Sigmoid colon (tissue), 7 donors: ENCODE results near the gene ZRANB3. TPM values are rescaled to one million over a fixed set of nuclear protein-coding genes. Genes with fewer than 3 reads are reported as not detected.
"Not testable (repeated sequence)": the region's sequence is repeated elsewhere in the genome, so short reads cannot be mapped to it uniquely, and the experiment has no call there.

Experiments
- DNase-seq: peaks from one replicate; pipeline ENCODE4 v3.0.0-alpha.2; 2019
- H3K27ac ChIP-seq, 4 donors: fragments of 200-600 bp; sonication (generic); one replicate each; pipeline ENCODE4 v1.5.1; 2016 to 2019; ENCODE audit warnings: mild to moderate bottlenecking in 1 of 4
- H3K27me3 ChIP-seq, 3 donors: fragments of 200-600 bp; sonication (generic); one replicate each; pipeline ENCODE4 v1.5.1; 2019; ENCODE audit warnings: mild to moderate bottlenecking in 1 of 3
- H3K36me3 ChIP-seq, 4 donors: fragments of 200-600 bp; sonication (generic); one replicate each; pipeline ENCODE4 v1.5.1; 2016 to 2019
- H3K4me1 ChIP-seq, 4 donors: fragments of 200-600 bp; sonication (generic); one replicate each; pipeline ENCODE4 v1.5.1; 2017 to 2019
- H3K4me3 ChIP-seq, 4 donors: fragments of 200-600 bp; sonication (generic); one replicate each; pipeline ENCODE4 v1.5.1; 2017 to 2019; ENCODE audit warnings: mild to moderate bottlenecking in 2 of 4, moderate library complexity in 1 of 4
- H3K9me3 ChIP-seq, 4 donors: fragments of 200-600 bp in 3 of 4; sonication (generic) in 3 of 4; one replicate each; pipeline versions ENCODE4 v1.5.1 to v1.6.1; 2013 to 2019
- CTCF ChIP-seq, 4 experiments: fragments of 450-650 bp in 3 of 4; fragments of 200-600 bp in 1 of 4; IDR thresholded peaks; one replicate each; pipeline ENCODE4 v1.5.1; 2016 to 2019; ENCODE audit warnings: antibody characterized with exemption in 4 of 4, mild to moderate bottlenecking in 3 of 4, moderate library complexity in 2 of 4
- EP300 ChIP-seq, 4 donors: sonication (generic); formaldehyde crosslinking; IDR thresholded peaks; one replicate each; pipeline ENCODE4 v1.6.1; 2017; ENCODE audit warnings: antibody characterized with exemption in 4 of 4
- POLR2A ChIP-seq, 2 donors: fragments of 450-650 bp; IDR thresholded peaks; one replicate each; pipeline ENCODE4 v1.6.1; 2016; ENCODE audit warnings: antibody characterized with exemption in 2 of 2, mild to moderate bottlenecking in 2 of 2, moderate library complexity in 2 of 2
- POLR2AphosphoS5 ChIP-seq, 4 donors: sonication (generic); formaldehyde crosslinking; IDR thresholded peaks; one replicate each; pipeline ENCODE4 v1.6.1; 2017; ENCODE audit warnings: antibody characterized with exemption in 4 of 4
- WGBS, 2 donors: extraction: QIAGEN DNeasy Blood & Tissue Kit; methylation state at CpG; one replicate each; pipeline ENCODE4 v1.1.7; 2013; 5-methylcytosine and 5-hydroxymethylcytosine counted together
- intact Hi-C: fragments of 100-400 bp; cut with DNase I; formaldehyde crosslinking; loops from one replicate; pipeline ENCODE4 v1.15.1; 2023
- polyA plus RNA-seq, 3 donors: library from polyadenylated mRNA; stranded (reverse); fragments of 200-250 nt; gene quantifications; one replicate each; pipeline ENCODE4 v1.2.3, GENCODE V29; 2013
- total RNA-seq, 4 donors: library from RNA; depleted of rRNA; stranded (reverse); fragments of >200 nt; gene quantifications; one replicate each; pipeline ENCODE4 v1.1.0, GENCODE V29; 2016
- donor health status: healthy with polysubstance abuse.
- donor health status: Bipolar disorder and iron deficiency.
- donor health status: healthy.

The ZRANB3 gene
- total and polyA plus RNA-seq, 7 donors: 1.2 to 7.2 (median 3.1) TPM

GRCh38 chr2:135299165-135299564, 231.9 kb downstream of the ZRANB3 start:
- 96 to 97% methylated on average over 2 of the region's 2 CpGs for WGBS, 2 donors
- peaks cover 0 to 7% (median 3%) of the 10 kb centered on the region in 4 donors for H3K9me3 ChIP-seq

GRCh38 chr2:135287121-135287520, 243.9 kb downstream of the ZRANB3 start:
- H3K27me3 ChIP-seq, H3K36me3 ChIP-seq, H3K4me1 ChIP-seq, H3K4me3 ChIP-seq, H3K27ac ChIP-seq, DNase-seq, intact Hi-C loops: not testable (repeated sequence)
- H3K9me3 ChIP-seq: peaks cover 0 to 13% (median 2%) of the 10 kb centered on the region in 4 donors

More at GRCh38 chr2:135299165-135299564, 231.9 kb downstream of the ZRANB3 start:
- Histone ChIP-seq H3K4me3 (no peak overlapping the region), H3K27me3 (no peaks in the 10 kb centered on the region), H3K36me3 (no peaks in the 10 kb centered on the region), H3K4me1 (no peaks in the 10 kb centered on the region), H3K27ac (no peak overlapping the region)
- no peak for TF ChIP-seq POLR2A (IDR thresholded peaks at IDR 0.05)
- TF ChIP-seq POLR2AphosphoS5 (IDR thresholded peaks at IDR 0.05): no peak
- no peak for TF ChIP-seq EP300 (IDR thresholded peaks at IDR 0.05)
- no peak for TF ChIP-seq CTCF (IDR thresholded peaks at IDR 0.05)
- intact Hi-C loops: no loop called here
- no peak for DNase-seq

- Histone ChIP-seq H3K27me3 (no peaks in the 10 kb centered on the region), H3K36me3 (no peaks in the 10 kb centered on the region), H3K9me3 (peaks cover 0 to 6% (median 2%) of the 10 kb centered on the region in 4 donors), H3K4me1 (no peaks in the 10 kb centered on the region), H3K27ac (no peak overlapping the region), H3K4me3 (no peak overlapping the region)
- intact Hi-C loops: no loop called here
- WGBS, 2 donors: 87 to 90% methylated on average over 3 of the region's 3 CpGs
- TF ChIP-seq POLR2AphosphoS5 (IDR thresholded peaks at IDR 0.05): no peak
- no peak for TF ChIP-seq CTCF (IDR thresholded peaks at IDR 0.05)
- TF ChIP-seq POLR2A (IDR thresholded peaks at IDR 0.05): no peak
- no peak for TF ChIP-seq EP300 (IDR thresholded peaks at IDR 0.05)
- DNase-seq: no peak
Measured at GRCh38 chr2:135285391-135285790, 245.6 kb downstream of the ZRANB3 start.

DNA sequence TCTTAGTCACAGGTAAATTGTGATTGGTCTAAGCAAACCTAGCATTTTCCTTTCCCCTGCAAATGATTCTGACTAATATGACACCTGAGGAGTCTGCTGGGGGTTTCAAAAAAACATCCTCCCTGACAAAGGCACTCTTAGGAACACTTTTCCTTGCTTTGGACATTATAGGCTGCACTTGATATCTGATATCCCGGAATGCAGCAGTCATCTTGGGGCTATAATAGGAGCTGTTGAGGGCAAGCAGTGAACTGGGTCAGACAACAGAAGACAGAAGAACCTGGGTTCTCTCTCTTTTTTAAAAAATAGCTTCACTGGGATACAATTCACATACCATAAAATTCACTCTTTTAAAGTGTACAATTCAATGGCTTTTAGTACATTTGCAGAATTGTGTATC, 249.6 kb downstream of the ZRANB3 start:
- no peaks in the 10 kb centered on the region for H3K27me3 ChIP-seq
- WGBS, 2 donors: 96 to 97% methylated on average over 1 of the region's 1 CpG
- no peak for TF ChIP-seq POLR2A (IDR thresholded peaks at IDR 0.05)
- TF ChIP-seq EP300 (IDR thresholded peaks at IDR 0.05): no peak
- TF ChIP-seq CTCF (IDR thresholded peaks at IDR 0.05): no peak
- TF ChIP-seq POLR2AphosphoS5 (IDR thresholded peaks at IDR 0.05): no peak

DNA sequence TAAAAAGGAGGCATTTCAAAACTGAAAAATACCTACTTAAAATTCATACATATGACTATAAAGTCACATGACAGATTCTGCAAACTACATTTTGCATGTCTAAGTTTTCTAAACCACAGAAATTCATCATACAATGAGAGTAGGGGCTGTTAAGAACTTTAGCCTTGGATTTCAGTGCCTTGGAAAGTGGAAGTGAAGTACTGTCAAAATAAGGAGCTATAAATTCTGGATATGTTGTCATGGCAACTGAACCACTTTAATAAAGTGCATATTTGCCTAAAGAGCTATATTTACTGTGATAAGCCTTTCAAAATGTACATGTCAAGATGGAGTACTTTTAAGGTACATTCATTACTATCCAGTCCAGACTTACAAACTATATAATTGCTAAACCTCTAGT, 251.8 kb downstream of the ZRANB3 start:
- Histone ChIP-seq H3K9me3 (no peaks in the 10 kb centered on the region), H3K27ac (no peak overlapping the region), H3K36me3 (no peaks in the 10 kb centered on the region), H3K4me1 (no peaks in the 10 kb centered on the region), H3K4me3 (no peak overlapping the region), H3K27me3 (no peaks in the 10 kb centered on the region)
- intact Hi-C loops: no loop called here
- no peak for DNase-seq
- no peak for TF ChIP-seq POLR2A (IDR thresholded peaks at IDR 0.05)
- no peak for TF ChIP-seq POLR2AphosphoS5 (IDR thresholded peaks at IDR 0.05)
- TF ChIP-seq CTCF (IDR thresholded peaks at IDR 0.05): no peak
- TF ChIP-seq EP300 (IDR thresholded peaks at IDR 0.05): no peak

More for the DNA sequence above, 249.6 kb downstream of the ZRANB3 start:
- Histone ChIP-seq H3K4me3 (no peak overlapping the region), H3K27ac (no peak overlapping the region), H3K4me1 (no peaks in the 10 kb centered on the region), H3K36me3 (no peaks in the 10 kb centered on the region), H3K9me3 (no peaks in the 10 kb centered on the region)
- DNase-seq: no peak
- intact Hi-C loops: no loop called here
